Measurements from ENCODE around the gene NLRP12.
"Not testable (repeated sequence)": the region's sequence is repeated elsewhere in the genome, so short reads cannot be mapped to it uniquely, and the experiment has no call there.

The NLRP12 gene

DNA sequence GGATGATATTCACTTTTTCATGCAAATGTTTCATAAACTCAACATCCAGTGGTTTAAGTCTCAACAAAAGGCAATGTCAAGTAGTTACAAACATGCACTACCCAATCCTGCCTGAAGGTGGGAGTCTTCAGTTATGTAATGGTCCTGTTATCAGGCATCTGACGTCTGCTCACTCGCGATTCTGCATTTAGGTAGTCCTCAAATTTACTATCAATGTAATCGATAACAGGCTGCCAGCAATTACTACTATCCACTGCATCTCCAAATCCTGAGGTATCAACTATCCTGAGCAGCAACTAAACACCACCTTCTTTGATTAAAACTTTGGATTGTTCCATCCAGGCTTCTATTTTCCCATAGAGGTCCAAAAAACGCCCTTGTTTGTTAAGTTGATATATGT lies 51.2 kb downstream of the NLRP12 start:
- no peak overlapping the region for H3K9ac ChIP-seq (ENCODE audit: low read depth, low read length)
- peaks cover 17% of the 10 kb centered on the region for H3K4me1 ChIP-seq (ENCODE audit: insufficient read depth, low read length)
- no peaks in the 10 kb centered on the region for H3K36me3 ChIP-seq (ENCODE audit: insufficient read depth, low read depth, low read length)
- no peak overlapping the region for H3K27ac ChIP-seq (ENCODE audit: low read length)
- H3K9me3 ChIP-seq (ENCODE audit: insufficient read depth, low read depth, low read length): no peaks in the 10 kb centered on the region
- peak overlapping the region; percentile 12; the same call in 1 of the 2 replicates for H3K4me3 ChIP-seq (ENCODE audit: low read length)
- H3K27me3 ChIP-seq (ENCODE audit: insufficient read depth, low read length): no peaks in the 10 kb centered on the region

DNA sequence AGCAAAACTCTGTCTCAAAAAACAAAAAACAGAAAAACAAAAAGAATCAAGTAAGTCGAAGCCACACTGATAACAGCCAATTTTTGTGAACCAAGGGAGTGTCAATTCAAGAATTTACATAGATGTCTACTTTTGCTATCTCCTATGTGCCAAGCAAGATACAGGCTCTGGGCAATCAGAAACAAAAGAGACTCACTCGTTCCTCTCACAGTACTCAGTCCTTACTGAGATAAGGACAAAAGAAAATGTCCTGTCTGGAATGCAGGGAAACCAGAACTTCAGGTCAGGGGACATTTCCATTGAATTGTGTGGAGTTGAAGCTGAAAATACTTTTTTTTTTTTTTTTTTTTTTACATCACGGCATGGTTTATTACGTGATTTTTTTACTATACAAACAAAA lies 53.0 kb downstream of the NLRP12 start:
- Histone ChIP-seq H3K9ac (ENCODE audit: low read depth, low read length) (no peak overlapping the region; the same call in 1 of the 2 replicates), H3K4me3 (ENCODE audit: low read length) (no peak overlapping the region), H3K27ac (ENCODE audit: low read length) (peak overlapping the region; percentile 39), H3K9me3 (ENCODE audit: insufficient read depth, low read depth, low read length) (no peaks in the 10 kb centered on the region), H3K27me3 (ENCODE audit: insufficient read depth, low read length) (no peaks in the 10 kb centered on the region), H3K4me1 (ENCODE audit: insufficient read depth, low read length) (peaks cover 17% of the 10 kb centered on the region), H3K36me3 (ENCODE audit: insufficient read depth, low read depth, low read length) (no peaks in the 10 kb centered on the region)

GRCh38 chr19:53769696-53770309 lies 54.3 kb downstream of the NLRP12 start:
- not testable (repeated sequence) for H3K36me3 ChIP-seq (ENCODE audit: insufficient read depth, low read depth, low read length); H3K27ac ChIP-seq (ENCODE audit: low read length); H3K9me3 ChIP-seq (ENCODE audit: insufficient read depth, low read depth, low read length); H3K4me3 ChIP-seq (ENCODE audit: low read length); H3K9ac ChIP-seq (ENCODE audit: low read depth, low read length); H3K27me3 ChIP-seq (ENCODE audit: insufficient read depth, low read length)
- H3K4me1 ChIP-seq (ENCODE audit: insufficient read depth, low read length): peaks cover 17% of the 10 kb centered on the region

DNA sequence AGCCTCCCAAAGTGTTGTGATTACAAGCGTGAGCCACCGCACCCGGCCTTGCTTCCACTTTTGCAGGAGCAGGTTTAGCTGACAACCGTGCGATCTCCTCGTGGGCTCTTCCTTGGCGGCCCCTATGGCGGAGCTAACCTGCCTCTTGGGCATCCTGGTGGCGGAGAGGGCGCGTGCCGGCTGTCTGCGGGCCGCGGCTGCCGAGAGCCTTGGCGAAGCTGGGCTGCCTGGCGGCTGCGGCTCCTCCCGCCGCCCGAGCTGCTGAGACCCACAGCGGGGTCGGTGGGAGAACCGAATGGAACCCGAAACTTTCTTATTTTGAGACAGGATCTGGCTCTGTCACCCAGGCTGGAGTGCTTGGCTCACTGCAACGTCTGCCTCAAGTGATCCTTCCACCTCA lies 55.7 kb downstream of the NLRP12 start:
- Histone ChIP-seq H3K9me3 (ENCODE audit: insufficient read depth, low read depth, low read length) (no peaks in the 10 kb centered on the region), H3K9ac (ENCODE audit: low read depth, low read length) (no peak overlapping the region), H3K4me1 (ENCODE audit: insufficient read depth, low read length) (peaks cover 14% of the 10 kb centered on the region), H3K27ac (ENCODE audit: low read length) (no peak overlapping the region), H3K36me3 (ENCODE audit: insufficient read depth, low read depth, low read length) (no peaks in the 10 kb centered on the region), H3K4me3 (ENCODE audit: low read length) (no peak overlapping the region), H3K27me3 (ENCODE audit: insufficient read depth, low read length) (no peaks in the 10 kb centered on the region)

- H3K27ac ChIP-seq (ENCODE audit: low read length); H3K9ac ChIP-seq (ENCODE audit: low read depth, low read length); H3K4me3 ChIP-seq (ENCODE audit: low read length); H3K4me1 ChIP-seq (ENCODE audit: insufficient read depth, low read length); H3K27me3 ChIP-seq (ENCODE audit: insufficient read depth, low read length); H3K36me3 ChIP-seq (ENCODE audit: insufficient read depth, low read depth, low read length); H3K9me3 ChIP-seq (ENCODE audit: insufficient read depth, low read depth, low read length): not testable (repeated sequence)
Measured at GRCh38 chr19:53758991-53759390, 65.1 kb downstream of the NLRP12 start.
